ENCODE measurements around the gene OLFM1.

OLFM1 gene

GRCh38 chr9:135075234-135076142 is 12.0 kb upstream of the OLFM1 start:
- FAIRE-seq: no peak
- no peak for DNase-seq (ENCODE audit: insufficient read length, low spot score)

GRCh38 chr9:135076143-135076875 is 11.2 kb upstream of the OLFM1 start:
- no peak for FAIRE-seq
- DNase-seq (ENCODE audit: insufficient read length, low spot score): no peak

DNA sequence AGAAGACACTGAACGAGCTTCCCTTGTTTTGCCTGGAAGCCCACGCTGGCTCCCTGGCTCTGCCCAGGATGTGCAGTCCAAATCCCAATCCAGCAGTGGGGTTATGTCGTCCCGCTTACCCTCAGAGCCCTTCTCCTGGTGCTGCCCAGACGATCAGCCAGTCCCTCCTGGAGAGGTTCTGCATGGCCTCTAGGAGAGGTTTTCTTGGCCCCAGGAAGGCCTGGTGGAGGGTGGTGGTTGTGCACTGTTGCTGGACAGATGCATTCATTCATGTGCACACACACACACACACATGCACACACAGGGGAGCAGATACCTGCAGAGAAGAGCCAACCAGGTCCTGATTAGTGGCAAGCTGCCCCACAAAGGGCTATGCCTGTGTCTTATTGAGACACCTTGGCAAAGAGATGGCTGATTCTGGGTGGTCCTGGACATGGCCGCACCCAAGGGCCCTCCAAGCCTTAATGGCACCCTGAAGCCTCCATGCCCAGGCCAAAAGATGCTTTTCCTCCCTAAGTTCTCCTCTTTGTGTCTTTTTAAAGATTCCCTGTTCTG is 10.5 kb upstream of the OLFM1 start:
- DNase-seq (ENCODE audit: insufficient read length, low spot score) (no peak), FAIRE-seq (no peak)

- FAIRE-seq (no peak), DNase-seq (ENCODE audit: insufficient read length, low spot score) (no peak)
These were observed 9.8 kb upstream of the OLFM1 start for GRCh38 chr9:135077497-135078200.

- FAIRE-seq (no peak), DNase-seq (ENCODE audit: insufficient read length, low spot score) (no peak)
These were observed 9.1 kb upstream of the OLFM1 start for GRCh38 chr9:135078361-135078821.

DNA sequence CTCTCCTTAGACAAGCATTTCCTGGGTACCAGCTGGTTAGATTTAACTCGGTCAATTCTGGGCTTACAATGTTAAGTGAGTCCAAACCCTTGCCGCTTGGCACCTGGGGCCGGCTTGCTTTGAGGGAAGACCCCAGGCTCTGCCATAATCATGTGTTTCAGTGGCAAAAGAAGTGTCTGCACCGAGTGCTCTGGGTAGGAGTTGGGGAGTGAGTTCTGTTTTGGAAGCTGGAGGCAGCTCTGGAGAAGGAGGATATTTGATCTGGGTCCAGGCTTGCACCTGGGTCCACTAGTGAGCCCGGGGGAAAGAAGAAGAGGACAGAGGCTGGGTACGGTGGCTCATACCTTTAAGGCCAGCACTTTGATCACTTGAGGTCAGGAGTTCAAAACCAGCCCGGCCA is 8.4 kb upstream of the OLFM1 start:
- DNase-seq (ENCODE audit: insufficient read length, low spot score): no peak

GRCh38 chr9:135079676-135080075 is 7.8 kb upstream of the OLFM1 start:
- FAIRE-seq: no peak
- DNase-seq (ENCODE audit: insufficient read length, low spot score): no peak

More for the DNA sequence above, 8.4 kb upstream of the OLFM1 start:
- no peak for FAIRE-seq

DNA sequence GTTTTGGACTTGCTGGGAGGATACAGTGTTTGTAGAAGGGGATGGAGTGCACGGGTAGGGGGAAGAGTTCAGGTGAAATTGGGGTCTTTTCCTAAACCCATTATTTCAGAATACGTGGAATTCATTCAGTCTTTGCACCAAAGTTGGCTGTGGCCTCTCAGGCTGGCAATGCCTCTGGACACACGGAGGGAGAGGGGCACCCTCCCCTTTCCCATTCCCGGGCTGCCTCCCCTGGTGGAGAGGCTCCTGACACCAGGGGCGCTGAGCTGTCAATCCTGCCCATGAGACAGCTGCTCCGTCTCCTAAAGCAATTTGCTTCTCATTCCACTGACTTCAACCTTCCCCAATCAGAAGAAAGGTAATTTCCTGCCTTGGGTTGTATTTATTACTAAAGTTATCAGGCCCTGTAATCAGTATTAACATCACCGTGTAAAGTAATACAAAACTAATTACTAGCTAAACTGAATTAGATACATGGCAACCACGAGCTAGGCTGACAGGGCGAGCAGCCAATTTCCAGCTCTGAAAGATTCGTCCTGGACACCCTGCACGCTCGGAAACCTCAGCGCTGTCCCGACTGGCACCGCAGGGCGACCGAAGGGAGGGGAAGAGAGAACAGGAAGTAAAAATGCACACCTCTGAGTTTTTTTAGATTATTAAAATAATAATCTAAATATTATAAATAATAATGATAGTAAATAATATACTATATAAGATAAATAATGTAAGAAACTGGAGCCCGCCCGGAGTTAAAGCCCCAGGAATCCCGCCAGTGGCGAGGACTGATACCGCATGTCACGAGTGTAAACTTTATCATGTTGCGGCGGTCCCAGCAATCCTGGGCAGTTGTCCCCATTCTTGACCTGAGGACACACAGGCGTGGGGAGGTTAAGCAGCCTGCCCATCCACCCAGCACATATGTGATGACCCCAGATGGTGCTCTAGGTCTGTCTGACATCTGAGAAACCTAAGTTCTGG is 6.9 kb upstream of the OLFM1 start:
- DNase-seq (ENCODE audit: insufficient read length, low spot score) (no peak), FAIRE-seq (no peak)

GRCh38 chr9:135081264-135081660 is 6.2 kb upstream of the OLFM1 start:
- no peak for FAIRE-seq
- DNase-seq (ENCODE audit: insufficient read length, low spot score): no peak

DNA sequence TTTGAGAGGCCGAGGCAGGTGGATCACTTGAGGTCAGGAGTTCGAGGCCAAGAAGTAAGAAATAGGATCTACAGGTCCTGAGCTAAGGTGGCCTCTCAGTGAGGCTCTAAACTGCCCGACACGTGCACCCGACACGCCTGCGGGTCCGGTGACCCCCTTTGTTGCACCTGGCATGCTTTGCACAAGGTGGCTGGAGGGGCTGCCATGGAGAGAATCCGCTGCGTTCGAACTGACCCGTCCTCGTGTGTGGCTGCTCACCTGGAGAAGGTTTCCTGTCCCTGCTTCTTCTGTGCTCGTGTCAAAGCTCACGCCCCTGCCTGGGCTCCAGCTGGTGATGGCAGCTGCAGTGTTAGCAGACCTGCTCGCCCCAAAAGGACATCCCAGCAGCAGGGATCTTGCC is 5.7 kb upstream of the OLFM1 start:
- no peak for DNase-seq (ENCODE audit: insufficient read length, low spot score)
- no peak for FAIRE-seq

- no peak for DNase-seq (ENCODE audit: insufficient read length, low spot score)
- FAIRE-seq: no peak
These were observed 4.9 kb upstream of the OLFM1 start for GRCh38 chr9:135082536-135082935.

GRCh38 chr9:135083241-135083810 is 4.1 kb upstream of the OLFM1 start:
- no peak for FAIRE-seq
- DNase-seq (ENCODE audit: insufficient read length, low spot score): no peak

GRCh38 chr9:135083831-135084230 is 3.6 kb upstream of the OLFM1 start:
- FAIRE-seq: no peak
- no peak for DNase-seq (ENCODE audit: insufficient read length, low spot score)

GRCh38 chr9:135084262-135084661 is 3.2 kb upstream of the OLFM1 start:
- DNase-seq (ENCODE audit: insufficient read length, low spot score) (no peak), FAIRE-seq (no peak)

DNA sequence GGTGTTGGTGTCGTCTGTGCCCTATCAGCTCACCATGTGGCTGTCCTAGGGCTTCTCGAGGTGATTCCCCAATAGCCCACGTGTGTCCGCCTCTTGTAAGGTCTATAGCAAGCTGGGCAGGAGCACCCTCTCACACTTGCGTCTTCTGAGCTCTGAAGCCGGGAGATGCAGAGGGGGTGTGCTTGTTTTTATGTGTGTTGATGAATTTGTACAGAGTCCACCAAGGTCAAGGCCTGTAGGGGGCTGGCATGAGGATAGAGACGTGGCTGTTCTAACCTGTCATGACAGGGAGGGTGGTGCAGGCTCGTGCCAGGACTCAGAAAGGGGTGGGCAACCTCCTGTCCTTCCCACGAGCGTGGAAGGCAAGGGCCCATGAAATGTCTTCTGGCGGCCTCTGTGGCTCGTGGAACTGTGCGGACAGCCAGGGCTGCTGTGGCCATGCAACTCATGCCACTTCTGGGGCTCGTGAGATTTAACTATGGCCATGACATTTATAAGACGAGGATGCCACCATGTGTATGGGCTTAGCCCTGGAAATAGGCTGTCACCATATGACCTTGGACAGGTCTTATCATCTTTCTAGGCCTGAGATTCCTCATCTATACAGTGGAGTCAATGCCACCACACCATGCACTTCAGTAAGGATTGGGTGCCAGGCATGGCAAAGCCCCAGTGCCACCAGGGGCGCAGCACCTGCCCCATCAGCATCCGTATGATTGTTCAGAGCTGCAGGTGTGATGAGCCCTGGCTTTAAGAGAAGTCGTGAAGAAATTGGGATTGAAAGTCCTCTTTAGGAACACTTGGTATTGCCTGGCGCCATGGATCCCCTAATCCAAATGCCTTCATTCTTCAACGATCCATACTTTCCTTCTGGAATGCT is 2.3 kb upstream of the OLFM1 start:
- DNase-seq (ENCODE audit: insufficient read length, low spot score): no peak
- FAIRE-seq: no peak

GRCh38 chr9:135085830-135086546 is 1.5 kb upstream of the OLFM1 start:
- FAIRE-seq (no peak), DNase-seq (ENCODE audit: insufficient read length, low spot score) (peak; percentile 61)

GRCh38 chr9:135086597-135087488 is 625 bp upstream of the OLFM1 start:
- DNase-seq (ENCODE audit: insufficient read length, low spot score) (no peak), FAIRE-seq (no peak)

Data from GM19239 (cell line).